HepG2 (cell line): ENCODE data around the gene PRUNE1. TPM values are rescaled to one million over a fixed set of nuclear protein-coding genes. Genes with fewer than 3 reads are reported as not detected.

Source experiments
- ATM ChIP-seq: fragments of 450-650 bp; IDR thresholded peaks from 2 replicates; pipeline ENCODE4 v1.7.1; 2017; ENCODE audit warnings: mild to moderate bottlenecking, borderline replicate concordance
- CREB3 ChIP-seq: sonication (generic); formaldehyde crosslinking; IDR thresholded peaks from 2 replicates; pipeline ENCODE4 v1.5.0; 2020; ENCODE audit warnings: missing genetic modification reagents
- HDAC1 ChIP-seq: sonication (generic); formaldehyde crosslinking; IDR thresholded peaks from 2 replicates; pipeline ENCODE4 v1.5.1; 2020; ENCODE audit warnings: mild to moderate bottlenecking, missing genetic modification reagents
- MAFG ChIP-seq: sonication (generic); formaldehyde crosslinking; IDR thresholded peaks from 2 replicates; pipeline ENCODE4 v1.5.1; 2020; ENCODE audit warnings: mild to moderate bottlenecking, missing genetic modification reagents
- MED1 ChIP-seq: sonication (generic); formaldehyde crosslinking; IDR thresholded peaks from 2 replicates; pipeline ENCODE4 v1.4.0; 2020; ENCODE audit warnings: missing genetic modification reagents
- MED13 ChIP-seq: sonication (generic); formaldehyde crosslinking; IDR thresholded peaks from 2 replicates; pipeline ENCODE4 v1.5.0; 2020; ENCODE audit warnings: missing genetic modification reagents
- ONECUT2 ChIP-seq: sonication (generic); formaldehyde crosslinking; IDR thresholded peaks from 2 replicates; pipeline ENCODE4 v1.4.0; 2020; ENCODE audit warnings: missing genetic modification reagents
- PAWR ChIP-seq: sonication (generic); formaldehyde crosslinking; IDR thresholded peaks from 2 replicates; pipeline ENCODE4 v1.4.0; 2020; ENCODE audit warnings: missing genetic modification reagents, mild to moderate bottlenecking, borderline replicate concordance
- PHB2 ChIP-seq: fragments of 450-650 bp; IDR thresholded peaks from 2 replicates; pipeline ENCODE4 v1.6.1; 2018; ENCODE audit not compliant: partially characterized antibody
- RERE ChIP-seq: IDR thresholded peaks from 2 replicates; pipeline ENCODE4 v1.6.1; 2016; ENCODE audit warnings: low read depth, missing genetic modification reagents, missing compliant biosample characterization
- RXRA ChIP-seq: sonication (generic); formaldehyde crosslinking; IDR thresholded peaks from 2 replicates; pipeline ENCODE4 v1.5.1; 2020; ENCODE audit warnings: missing genetic modification reagents
- ZBTB3 ChIP-seq: sonication (generic); formaldehyde crosslinking; IDR thresholded peaks from 2 replicates; pipeline ENCODE4 v1.4.0; 2020; ENCODE audit warnings: low read depth, mild to moderate bottlenecking, moderate library complexity, missing genetic modification reagents, borderline replicate concordance
- ZNF3 ChIP-seq: IDR thresholded peaks from 2 replicates; pipeline ENCODE4 v1.7.0; 2017; ENCODE audit warnings: inconsistent platforms
- ZNF33B ChIP-seq: sonication (generic); formaldehyde crosslinking; IDR thresholded peaks from 2 replicates; pipeline ENCODE4 v1.5.1; 2020; ENCODE audit warnings: mild to moderate bottlenecking, missing genetic modification reagents
- ZNF547 ChIP-seq: sonication (generic); formaldehyde crosslinking; IDR thresholded peaks from 2 replicates; pipeline ENCODE4 v1.5.1; 2020; ENCODE audit warnings: mild to moderate bottlenecking, missing genetic modification reagents
- ZNF629 ChIP-seq: sonication (generic); formaldehyde crosslinking; conservative IDR thresholded peaks from 2 replicates; pipeline ENCODE4 v1.5.0; 2020; ENCODE audit warnings: missing genetic modification reagents
- ZNF775 ChIP-seq: sonication (generic); formaldehyde crosslinking; IDR thresholded peaks from 2 replicates; pipeline ENCODE4 v1.4.0; 2020; ENCODE audit warnings: missing genetic modification reagents, mild to moderate bottlenecking, moderate library complexity, borderline replicate concordance
- ZSCAN22 ChIP-seq: sonication (generic); formaldehyde crosslinking; IDR thresholded peaks from 2 replicates; pipeline ENCODE4 v1.4.0; 2020; ENCODE audit warnings: mild to moderate bottlenecking, missing genetic modification reagents
- polyA plus RNA-seq, 8 experiments: library from polyadenylated mRNA; depleted of rRNA in 3 of 8; stranded (reverse) in 7 of 8; unstranded in 1 of 8; fragments of >200 nt; fragmentation: Illumina TruSeq in 4 of 8; extraction: Trizol in 4 of 8; gene quantifications; 2 replicates each; pipeline versions ENCODE4 v1.2.1 to v1.2.3, GENCODE V29; 2011 to 2016; ENCODE audit warnings: low read depth in 4 of 8, missing spikeins in 1 of 8, mixed read lengths in 1 of 8; ENCODE audit not compliant: insufficient read depth in 1 of 8
- total RNA-seq, 5 experiments: library from RNA; depleted of rRNA; stranded (reverse); fragments of >200 nt; fragmentation: Illumina TruSeq; extraction: Trizol; gene quantifications; 2 replicates each; pipeline ENCODE4 v1.2.3, GENCODE V29; 2016; ENCODE audit warnings: low read depth in 1 of 5
- TF ChIP-seq, protein P1 (sequence below): sonication (generic); formaldehyde crosslinking; conservative IDR thresholded peaks from 2 replicates; pipeline ENCODE4 v1.4.0; 2020; ENCODE audit warnings: missing genetic modification reagents
- TF ChIP-seq, protein P2 (sequence below): IDR thresholded peaks from 2 replicates; pipeline ENCODE4 v1.6.1; 2016; ENCODE audit warnings: low read depth

The PRUNE1 gene
- total and polyA plus RNA-seq, 2 of the 13 experiments (the other 11 are each of a cell fraction or from before 2014, with no cell fraction given): 19.0 to 31.9 TPM

DNA sequence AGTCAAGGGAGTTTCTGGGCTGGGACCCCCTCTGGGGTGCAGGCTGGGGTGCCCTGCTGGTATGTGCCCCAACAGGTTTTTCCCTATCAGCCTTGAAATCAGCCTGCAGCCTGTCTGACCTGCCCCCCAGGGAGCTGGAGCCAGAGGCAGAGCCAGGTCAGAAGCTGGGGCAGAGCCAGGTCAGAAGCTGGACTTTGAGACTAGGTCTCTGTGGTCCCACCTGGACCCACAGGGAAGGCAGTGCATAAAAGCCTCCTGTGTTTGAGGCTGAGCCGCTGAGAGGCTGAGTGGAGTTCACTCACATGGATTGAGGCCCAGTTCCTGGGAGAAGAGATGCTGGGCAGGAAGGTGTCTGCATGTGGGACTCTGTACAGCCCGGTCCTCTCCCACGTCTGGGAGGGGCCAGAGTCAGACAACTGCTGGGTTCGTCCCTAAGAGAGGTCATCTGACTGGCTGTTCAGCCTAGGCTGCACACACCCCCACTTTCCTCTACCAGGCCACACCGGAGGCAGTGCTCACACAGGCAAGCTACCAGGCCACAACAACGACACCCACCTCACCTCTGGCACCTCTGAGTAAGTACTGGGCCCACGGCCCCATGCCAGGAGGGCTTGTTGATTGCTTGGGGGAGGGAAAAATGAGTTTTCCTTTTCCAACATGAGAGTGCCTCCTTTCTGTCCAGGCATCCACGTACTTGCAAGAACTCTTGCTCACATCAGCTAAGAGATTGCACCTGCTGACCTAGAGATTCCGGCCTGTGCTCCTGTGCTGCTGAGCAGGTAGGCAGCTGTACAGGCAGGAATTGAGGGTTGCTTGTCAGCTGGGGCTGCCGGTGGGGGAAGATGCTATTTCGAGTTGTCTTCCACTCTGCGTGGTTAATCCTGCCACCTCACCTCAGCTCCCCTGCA lies 26.2 kb upstream of the PRUNE1 start, which contains the start of gene ANXA9 (continued):
- TF ChIP-seq ZNF547 (CRISPR knock-in tag) (peak; percentile 44; the same call in 1 of the 2 replicates), ZNF3 (no peak), ONECUT2 (CRISPR knock-in tag) (no peak), ZBTB3 (CRISPR knock-in tag) (no peak), ZNF629 (CRISPR knock-in tag) (peak; percentile 44), RXRA (CRISPR knock-in tag) (peak; percentile 97), ZNF33B (no peak), MAFG (CRISPR knock-in tag) (no peak), MED1 (CRISPR knock-in tag) (peak; percentile 73; the same call in 1 of the 2 replicates), PAWR (CRISPR knock-in tag) (no peak), ZNF775 (no peak), MED13 (CRISPR knock-in tag) (no peak), ZSCAN22 (CRISPR knock-in tag) (no peak), CREB3 (CRISPR knock-in tag) (no peak), RERE (CRISPR knock-in tag) (0 out of 2 replicates have a peak, but pooled peaks have one; percentile 34), PHB2 (no peak), HDAC1 (CRISPR knock-in tag) (peak; percentile 76), ATM (no peak)
- TF ChIP-seq, protein P1, sequence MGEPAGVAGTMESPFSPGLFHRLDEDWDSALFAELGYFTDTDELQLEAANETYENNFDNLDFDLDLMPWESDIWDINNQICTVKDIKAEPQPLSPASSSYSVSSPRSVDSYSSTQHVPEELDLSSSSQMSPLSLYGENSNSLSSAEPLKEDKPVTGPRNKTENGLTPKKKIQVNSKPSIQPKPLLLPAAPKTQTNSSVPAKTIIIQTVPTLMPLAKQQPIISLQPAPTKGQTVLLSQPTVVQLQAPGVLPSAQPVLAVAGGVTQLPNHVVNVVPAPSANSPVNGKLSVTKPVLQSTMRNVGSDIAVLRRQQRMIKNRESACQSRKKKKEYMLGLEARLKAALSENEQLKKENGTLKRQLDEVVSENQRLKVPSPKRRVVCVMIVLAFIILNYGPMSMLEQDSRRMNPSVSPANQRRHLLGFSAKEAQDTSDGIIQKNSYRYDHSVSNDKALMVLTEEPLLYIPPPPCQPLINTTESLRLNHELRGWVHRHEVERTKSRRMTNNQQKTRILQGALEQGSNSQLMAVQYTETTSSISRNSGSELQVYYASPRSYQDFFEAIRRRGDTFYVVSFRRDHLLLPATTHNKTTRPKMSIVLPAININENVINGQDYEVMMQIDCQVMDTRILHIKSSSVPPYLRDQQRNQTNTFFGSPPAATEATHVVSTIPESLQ (CRISPR knock-in tag): no peak
- TF ChIP-seq, protein P2, sequence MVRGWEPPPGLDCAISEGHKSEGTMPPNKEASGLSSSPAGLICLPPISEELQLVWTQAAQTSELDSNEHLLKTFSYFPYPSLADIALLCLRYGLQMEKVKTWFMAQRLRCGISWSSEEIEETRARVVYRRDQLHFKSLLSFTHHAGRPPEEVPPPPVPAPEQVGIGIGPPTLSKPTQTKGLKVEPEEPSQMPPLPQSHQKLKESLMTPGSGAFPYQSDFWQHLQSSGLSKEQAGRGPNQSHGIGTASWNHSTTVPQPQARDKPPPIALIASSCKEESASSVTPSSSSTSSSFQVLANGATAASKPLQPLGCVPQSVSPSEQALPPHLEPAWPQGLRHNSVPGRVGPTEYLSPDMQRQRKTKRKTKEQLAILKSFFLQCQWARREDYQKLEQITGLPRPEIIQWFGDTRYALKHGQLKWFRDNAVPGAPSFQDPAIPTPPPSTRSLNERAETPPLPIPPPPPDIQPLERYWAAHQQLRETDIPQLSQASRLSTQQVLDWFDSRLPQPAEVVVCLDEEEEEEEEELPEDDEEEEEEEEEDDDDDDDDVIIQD (CRISPR knock-in tag): peak; percentile 35; the same call in 1 of the 2 replicates
